Liver (tissue), 3 donors: ENCODE measurements around the gene SYF2.

Source experiments
- GABPA ChIP-seq, 2 donors: IDR thresholded peaks in 1 of 2; conservative IDR thresholded peaks in 1 of 2; 2 replicates each; pipeline ENCODE4 v1.6.1; 2016; ENCODE audit warnings: antibody characterized with exemption in 2 of 2, mild to moderate bottlenecking in 1 of 2, moderate library complexity in 1 of 2
- RXRA ChIP-seq, 2 donors: IDR thresholded peaks; 2 replicates each; pipeline ENCODE4 v1.6.1; 2017 to 2018; ENCODE audit warnings: antibody characterized with exemption in 2 of 2, mild to moderate bottlenecking in 1 of 2
- YY1 ChIP-seq: IDR thresholded peaks from 2 replicates; pipeline ENCODE4 v1.6.1; 2016; ENCODE audit warnings: antibody characterized with exemption, mild to moderate bottlenecking
- ZBTB33 ChIP-seq: IDR thresholded peaks from 2 replicates; pipeline ENCODE4 v1.6.1; 2016; ENCODE audit warnings: antibody characterized with exemption
- TF ChIP-seq, protein P1 (sequence below): fragments of 150-350 bp; IDR thresholded peaks from 2 replicates; pipeline ENCODE4 v1.5.1; 2017; ENCODE audit warnings: improper control_type of control experiment, low read depth, low read length; ENCODE audit not compliant: missing input control
- TF ChIP-seq, protein P2 (sequence below): IDR thresholded peaks from 2 replicates; pipeline ENCODE4 v1.6.1; 2016; ENCODE audit warnings: antibody characterized with exemption, mild to moderate bottlenecking
- donor health status: healthy.
- donor health status: healthy.

- TF ChIP-seq, protein P1, sequence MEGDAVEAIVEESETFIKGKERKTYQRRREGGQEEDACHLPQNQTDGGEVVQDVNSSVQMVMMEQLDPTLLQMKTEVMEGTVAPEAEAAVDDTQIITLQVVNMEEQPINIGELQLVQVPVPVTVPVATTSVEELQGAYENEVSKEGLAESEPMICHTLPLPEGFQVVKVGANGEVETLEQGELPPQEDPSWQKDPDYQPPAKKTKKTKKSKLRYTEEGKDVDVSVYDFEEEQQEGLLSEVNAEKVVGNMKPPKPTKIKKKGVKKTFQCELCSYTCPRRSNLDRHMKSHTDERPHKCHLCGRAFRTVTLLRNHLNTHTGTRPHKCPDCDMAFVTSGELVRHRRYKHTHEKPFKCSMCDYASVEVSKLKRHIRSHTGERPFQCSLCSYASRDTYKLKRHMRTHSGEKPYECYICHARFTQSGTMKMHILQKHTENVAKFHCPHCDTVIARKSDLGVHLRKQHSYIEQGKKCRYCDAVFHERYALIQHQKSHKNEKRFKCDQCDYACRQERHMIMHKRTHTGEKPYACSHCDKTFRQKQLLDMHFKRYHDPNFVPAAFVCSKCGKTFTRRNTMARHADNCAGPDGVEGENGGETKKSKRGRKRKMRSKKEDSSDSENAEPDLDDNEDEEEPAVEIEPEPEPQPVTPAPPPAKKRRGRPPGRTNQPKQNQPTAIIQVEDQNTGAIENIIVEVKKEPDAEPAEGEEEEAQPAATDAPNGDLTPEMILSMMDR, result no peak
- no peak for TF ChIP-seq RXRA (IDR thresholded peaks at IDR 0.05)
- TF ChIP-seq ZBTB33, result no peak
- TF ChIP-seq GABPA (IDR thresholded peaks at IDR 0.05 in 1 of 2, conservative IDR thresholded peaks at IDR 0.05 in 1 of 2), result no peak
- TF ChIP-seq, protein P2, sequence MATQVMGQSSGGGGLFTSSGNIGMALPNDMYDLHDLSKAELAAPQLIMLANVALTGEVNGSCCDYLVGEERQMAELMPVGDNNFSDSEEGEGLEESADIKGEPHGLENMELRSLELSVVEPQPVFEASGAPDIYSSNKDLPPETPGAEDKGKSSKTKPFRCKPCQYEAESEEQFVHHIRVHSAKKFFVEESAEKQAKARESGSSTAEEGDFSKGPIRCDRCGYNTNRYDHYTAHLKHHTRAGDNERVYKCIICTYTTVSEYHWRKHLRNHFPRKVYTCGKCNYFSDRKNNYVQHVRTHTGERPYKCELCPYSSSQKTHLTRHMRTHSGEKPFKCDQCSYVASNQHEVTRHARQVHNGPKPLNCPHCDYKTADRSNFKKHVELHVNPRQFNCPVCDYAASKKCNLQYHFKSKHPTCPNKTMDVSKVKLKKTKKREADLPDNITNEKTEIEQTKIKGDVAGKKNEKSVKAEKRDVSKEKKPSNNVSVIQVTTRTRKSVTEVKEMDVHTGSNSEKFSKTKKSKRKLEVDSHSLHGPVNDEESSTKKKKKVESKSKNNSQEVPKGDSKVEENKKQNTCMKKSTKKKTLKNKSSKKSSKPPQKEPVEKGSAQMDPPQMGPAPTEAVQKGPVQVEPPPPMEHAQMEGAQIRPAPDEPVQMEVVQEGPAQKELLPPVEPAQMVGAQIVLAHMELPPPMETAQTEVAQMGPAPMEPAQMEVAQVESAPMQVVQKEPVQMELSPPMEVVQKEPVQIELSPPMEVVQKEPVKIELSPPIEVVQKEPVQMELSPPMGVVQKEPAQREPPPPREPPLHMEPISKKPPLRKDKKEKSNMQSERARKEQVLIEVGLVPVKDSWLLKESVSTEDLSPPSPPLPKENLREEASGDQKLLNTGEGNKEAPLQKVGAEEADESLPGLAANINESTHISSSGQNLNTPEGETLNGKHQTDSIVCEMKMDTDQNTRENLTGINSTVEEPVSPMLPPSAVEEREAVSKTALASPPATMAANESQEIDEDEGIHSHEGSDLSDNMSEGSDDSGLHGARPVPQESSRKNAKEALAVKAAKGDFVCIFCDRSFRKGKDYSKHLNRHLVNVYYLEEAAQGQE, result no peak
- TF ChIP-seq YY1, result peak; percentile 52
Observed at GRCh38 chr1:25247829-25248754, 15.8 kb upstream of the SYF2 start.
